Body of pancreas (tissue), 4 donors: ENCODE results near the gene PHF23.
A peak's percentile ranks its signal among the peaks of the same experiment; 100 is the strongest.

Source experiments
- POLR2A ChIP-seq, 3 donors: fragments of 450-650 bp; IDR thresholded peaks; one replicate each; pipeline ENCODE4 v1.6.1; 2016; ENCODE audit warnings: antibody characterized with exemption in 3 of 3, mild to moderate bottlenecking in 2 of 3
- TF ChIP-seq, protein P1 (sequence below), 7 experiments: fragments of 450-650 bp in 4 of 7; fragments of 200-600 bp in 3 of 7; sonication (generic) in 3 of 7; IDR thresholded peaks; one replicate each; pipeline ENCODE4 v1.5.1; 2016 to 2019; ENCODE audit warnings: antibody characterized with exemption in 7 of 7

DNA sequence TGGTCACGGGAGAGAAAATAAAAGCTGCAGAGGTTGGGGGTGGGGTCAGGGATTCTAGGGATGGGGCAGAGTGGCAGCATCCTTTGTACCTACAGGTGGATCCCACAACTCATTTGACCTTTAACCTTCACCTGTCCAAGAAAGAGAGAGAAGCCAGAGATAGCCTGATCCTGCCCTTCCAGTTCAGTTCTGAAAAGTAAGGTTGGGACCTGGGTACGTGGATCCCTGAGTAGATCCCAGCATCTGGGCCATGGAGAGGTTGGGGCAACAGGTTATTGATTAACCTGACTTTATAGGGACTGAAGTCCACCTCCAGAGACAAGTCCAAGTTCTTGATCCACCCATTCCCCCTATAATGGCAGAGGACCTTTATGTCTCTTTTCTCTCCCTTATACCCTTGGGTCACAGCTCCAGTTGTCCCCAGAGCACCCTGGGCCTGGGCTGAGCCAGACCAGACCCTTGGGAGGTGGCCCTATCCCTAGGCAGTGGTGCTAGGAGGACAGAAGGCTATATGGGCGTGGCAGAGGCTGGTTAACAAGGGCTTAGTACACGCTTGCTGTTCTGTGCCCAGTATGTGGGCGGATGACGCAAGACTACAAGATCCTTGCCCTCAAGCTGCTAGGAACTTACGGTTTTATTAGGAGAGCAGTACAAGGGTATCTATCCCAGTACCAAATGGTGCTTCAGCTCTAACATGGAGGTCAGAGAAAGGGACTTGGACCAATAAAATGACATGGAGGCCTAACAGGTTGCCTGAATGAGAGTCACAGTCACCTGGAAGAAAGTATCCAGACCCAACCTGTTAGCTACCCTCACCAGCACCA is 19.7 kb upstream of the PHF23 start:
- peak in 1 of 3 donors; percentile 65 for TF ChIP-seq POLR2A (IDR thresholded peaks at IDR 0.05)
- TF ChIP-seq, protein P1, sequence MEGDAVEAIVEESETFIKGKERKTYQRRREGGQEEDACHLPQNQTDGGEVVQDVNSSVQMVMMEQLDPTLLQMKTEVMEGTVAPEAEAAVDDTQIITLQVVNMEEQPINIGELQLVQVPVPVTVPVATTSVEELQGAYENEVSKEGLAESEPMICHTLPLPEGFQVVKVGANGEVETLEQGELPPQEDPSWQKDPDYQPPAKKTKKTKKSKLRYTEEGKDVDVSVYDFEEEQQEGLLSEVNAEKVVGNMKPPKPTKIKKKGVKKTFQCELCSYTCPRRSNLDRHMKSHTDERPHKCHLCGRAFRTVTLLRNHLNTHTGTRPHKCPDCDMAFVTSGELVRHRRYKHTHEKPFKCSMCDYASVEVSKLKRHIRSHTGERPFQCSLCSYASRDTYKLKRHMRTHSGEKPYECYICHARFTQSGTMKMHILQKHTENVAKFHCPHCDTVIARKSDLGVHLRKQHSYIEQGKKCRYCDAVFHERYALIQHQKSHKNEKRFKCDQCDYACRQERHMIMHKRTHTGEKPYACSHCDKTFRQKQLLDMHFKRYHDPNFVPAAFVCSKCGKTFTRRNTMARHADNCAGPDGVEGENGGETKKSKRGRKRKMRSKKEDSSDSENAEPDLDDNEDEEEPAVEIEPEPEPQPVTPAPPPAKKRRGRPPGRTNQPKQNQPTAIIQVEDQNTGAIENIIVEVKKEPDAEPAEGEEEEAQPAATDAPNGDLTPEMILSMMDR (IDR thresholded peaks at IDR 0.05) = no peak
